Psoas muscle (tissue), 8 donors: Measurements from ENCODE around the gene TCF12. TPM values are rescaled to one million over a fixed set of nuclear protein-coding genes. Genes with fewer than 3 reads are reported as not detected.

Experiments used
- ATAC-seq, 4 donors: fragments of 200-7000 bp; cut with Tn5 transposase; one replicate each; pipeline ENCODE4 v1.9.1; 2020; ENCODE audit warnings: moderate library complexity in 3 of 4, mild to moderate bottlenecking in 2 of 4
- DNase-seq, 2 donors: peaks; one replicate each; pipeline ENCODE4 v3.0.0-alpha.2; 2020
- H3K27ac ChIP-seq: fragments of 200-600 bp; one replicate; pipeline ENCODE4 v1.8.0; 2022
- H3K27me3 ChIP-seq, 3 donors: fragments of 200-600 bp in 1 of 3; one replicate each; pipeline versions ENCODE4 v1.6.1 to v1.8.0; 2013 to 2022; ENCODE audit warnings: low read length in 2 of 3, mild to moderate bottlenecking in 2 of 3, moderate library complexity in 1 of 3; ENCODE audit not compliant: insufficient read depth in 3 of 3
- H3K36me3 ChIP-seq, 2 donors: fragments of 200-600 bp in 1 of 2; one replicate each; pipeline versions ENCODE4 v1.6.1 to v1.8.0; 2013 to 2022; ENCODE audit warnings: low read depth in 1 of 2, mild to moderate bottlenecking in 1 of 2, moderate library complexity in 1 of 2; ENCODE audit not compliant: insufficient read depth in 1 of 2
- H3K4me1 ChIP-seq: fragments of 200-600 bp; one replicate; pipeline ENCODE4 v1.8.0; 2022
- H3K4me3 ChIP-seq: fragments of 200-600 bp; one replicate; pipeline ENCODE4 v1.8.0; 2022; ENCODE audit warnings: mild to moderate bottlenecking
- H3K9me3 ChIP-seq: fragments of 200-600 bp; one replicate; pipeline ENCODE4 v1.8.0; 2022
- CTCF ChIP-seq: fragments of 200-600 bp; IDR thresholded peaks from one replicate; pipeline ENCODE4 v1.8.0; 2022; ENCODE audit warnings: antibody characterized with exemption
- WGBS, 3 donors: extraction: QIAGEN DNeasy Blood & Tissue Kit; methylation state at CpG; one replicate each; pipeline versions ENCODE4 v1.1.6 to v1.1.7; 2013; 5-methylcytosine and 5-hydroxymethylcytosine counted together
- intact Hi-C, 2 donors: fragments of 100-400 bp; cut with DNase I; formaldehyde crosslinking; loops; one replicate each; pipeline versions ENCODE4 v1.11.0 to v1.14.2; 2022
- polyA plus RNA-seq, 3 donors: library from polyadenylated mRNA; stranded (reverse); fragments of 200-250 nt; gene quantifications; one replicate each; pipeline ENCODE4 v1.2.3, GENCODE V29; 2013
- total RNA-seq, 4 donors: library from RNA; stranded (reverse); fragmentation: NEBNext Ultra II Directional in 2 of 4; extraction: Animal tissue kit (Norgen Biotek cat#: 25700) in 2 of 4; gene quantifications; one replicate each; pipeline versions ENCODE4 v1.2.1 to v1.2.4, GENCODE V29; 2021 to 2023
- donor health status: healthy with polysubstance abuse.
- donor health status: DM: no; HTN: no; CAD: no; lungs with moderate emphysema.
- donor health status: Bipolar disorder and iron deficiency.
- donor health status: healthy.
- donor health status: DM: yes; HTN: yes; CAD: no.
- donor health status: DM: no; HTN: no; CAD: no.
- donor health status: DM: no; HTN: no; CAD: no.
- donor health status: DM: yes; HTN: yes; CAD: no.

TCF12 gene
- total and polyA plus RNA-seq, 7 donors: 10.5 to 53.1 (median 30.5) TPM

- H3K4me1 ChIP-seq: peaks cover 32% of the 10 kb centered on the region
- no peak overlapping the region for H3K27ac ChIP-seq
- no peaks in the 10 kb centered on the region for H3K36me3 ChIP-seq
- no peaks in the 10 kb centered on the region for H3K9me3 ChIP-seq
- no peak for TF ChIP-seq CTCF
- intact Hi-C loops: loop anchor here (10.0 kb wide), 3 partner anchors 303 to 723 kb away; partner anchors contain the start of gene TCF12 (in 1 of the 2)
- peak in 2 of 4 donors; percentile 40 to 45 for ATAC-seq
- H3K27me3 ChIP-seq: no peaks in the 10 kb centered on the region
- 23 to 29% (median 24%) methylated on average over 7 of the region's 7 CpGs for WGBS, 3 donors
- H3K4me3 ChIP-seq: no peak overlapping the region
- DNase-seq: no peak
Observed at GRCh38 chr15:57217778-57218598, 299.5 kb downstream of the TCF12 start.

- WGBS, 3 donors: 55 to 61% (median 58%) methylated on average over 2 of the region's 2 CpGs
- H3K27ac ChIP-seq: no peak overlapping the region
- H3K36me3 ChIP-seq: no peaks in the 10 kb centered on the region
- ATAC-seq: peak in 1 of 4 donors; percentile 28
- no peak for TF ChIP-seq CTCF
- H3K4me1 ChIP-seq: peaks cover 28% of the 10 kb centered on the region
- intact Hi-C loops: loop anchor here (10.0 kb wide), 3 partner anchors 304 to 724 kb away; partner anchors contain the start of gene TCF12 (in 1 of the 2)
- no peaks in the 10 kb centered on the region for H3K27me3 ChIP-seq
- no peak overlapping the region for H3K4me3 ChIP-seq
- H3K9me3 ChIP-seq: no peaks in the 10 kb centered on the region
- DNase-seq: no peak
Observed at GRCh38 chr15:57218826-57219576, 300.6 kb downstream of the TCF12 start.

GRCh38 chr15:57220205-57220604 is 301.8 kb downstream of the TCF12 start:
- no peaks in the 10 kb centered on the region for H3K9me3 ChIP-seq
- no peak overlapping the region for H3K27ac ChIP-seq
- no peaks in the 10 kb centered on the region for H3K27me3 ChIP-seq
- H3K4me3 ChIP-seq: no peak overlapping the region
- no peak for TF ChIP-seq CTCF
- no peaks in the 10 kb centered on the region for H3K36me3 ChIP-seq
- ATAC-seq (no peak), DNase-seq (no peak)
- WGBS, 3 donors: 72 to 81% (median 74%) methylated on average over 2 of the region's 2 CpGs
- H3K4me1 ChIP-seq: peaks cover 27% of the 10 kb centered on the region
- intact Hi-C loops: loop anchor here in 1 of 2 donors (10.0 kb wide), 1 partner anchor 55 kb away; no protein-coding TSS in a partner anchor

GRCh38 chr15:57221134-57221533 is 302.7 kb downstream of the TCF12 start:
- no peak overlapping the region for H3K27ac ChIP-seq
- H3K4me3 ChIP-seq: no peak overlapping the region
- H3K36me3 ChIP-seq: no peaks in the 10 kb centered on the region
- peaks cover 27% of the 10 kb centered on the region for H3K4me1 ChIP-seq
- H3K9me3 ChIP-seq: no peaks in the 10 kb centered on the region
- WGBS, 3 donors: 0 to 32% (median 29%) methylated on average over 1 of the region's 1 CpG
- DNase-seq (no peak), ATAC-seq (no peak)
- no peak for TF ChIP-seq CTCF
- intact Hi-C loops: loop anchor here in 1 of 2 donors (10.0 kb wide), 1 partner anchor 54 kb away; no protein-coding TSS in a partner anchor
- no peaks in the 10 kb centered on the region for H3K27me3 ChIP-seq
